ENCODE results near the gene GNG4. TPM values are rescaled to one million over a fixed set of nuclear protein-coding genes. Genes with fewer than 3 reads are reported as not detected.
"Not testable (repeated sequence)": the region's sequence is repeated elsewhere in the genome, so short reads cannot be mapped to it uniquely, and the experiment has no call there.

The GNG4 gene
- polyA plus RNA-seq, 4 donors, result 1.6 to 50.7 (median 5.2) TPM

DNA sequence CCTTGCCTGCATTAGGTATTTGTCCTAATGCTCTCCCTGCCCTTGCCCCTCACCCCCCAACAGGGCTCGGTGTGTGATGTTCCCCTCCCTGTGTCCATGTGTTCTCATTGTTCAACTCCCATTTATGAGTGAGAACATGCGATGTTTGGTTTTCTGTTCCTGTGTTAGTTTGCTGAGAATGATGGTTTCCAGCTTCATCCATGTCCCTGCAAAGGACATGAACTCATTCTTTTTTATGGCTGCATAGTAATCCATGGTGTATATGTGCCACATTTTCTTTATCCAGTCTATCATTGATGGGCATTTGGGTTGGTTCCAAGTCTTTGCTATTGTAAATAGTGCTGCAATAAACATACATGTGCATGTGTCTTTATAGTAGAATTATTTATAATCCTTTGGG lies 11.0 kb downstream of the GNG4 start:
- not testable (repeated sequence) for H3K4me1 ChIP-seq (ENCODE audit: control insufficient read depth in 3 of 3, insufficient read depth in 2 of 3, low read depth in 1 of 3, low read length in 2 of 3); H3K4me3 ChIP-seq (ENCODE audit: low read depth in 1 of 3, low read length in 3 of 3); DNase-seq; FAIRE-seq; H3K27ac ChIP-seq (ENCODE audit: low read depth in 1 of 3, low read length in 2 of 3); H3K27me3 ChIP-seq (ENCODE audit: control insufficient read depth in 3 of 3, insufficient read depth in 3 of 3, low read length in 3 of 3); H3K9me3 ChIP-seq (ENCODE audit: control insufficient read depth in 2 of 2, insufficient read depth in 1 of 2, low read depth in 1 of 2, low read length in 1 of 2); H3K36me3 ChIP-seq (ENCODE audit: control insufficient read depth in 3 of 3, insufficient read depth in 2 of 3, low read depth in 1 of 3, low read length in 3 of 3)
- 96 to 100% (median 98%) methylated on average over 1 to 2 of the region's 2 CpGs for WGBS, 3 donors

DNA sequence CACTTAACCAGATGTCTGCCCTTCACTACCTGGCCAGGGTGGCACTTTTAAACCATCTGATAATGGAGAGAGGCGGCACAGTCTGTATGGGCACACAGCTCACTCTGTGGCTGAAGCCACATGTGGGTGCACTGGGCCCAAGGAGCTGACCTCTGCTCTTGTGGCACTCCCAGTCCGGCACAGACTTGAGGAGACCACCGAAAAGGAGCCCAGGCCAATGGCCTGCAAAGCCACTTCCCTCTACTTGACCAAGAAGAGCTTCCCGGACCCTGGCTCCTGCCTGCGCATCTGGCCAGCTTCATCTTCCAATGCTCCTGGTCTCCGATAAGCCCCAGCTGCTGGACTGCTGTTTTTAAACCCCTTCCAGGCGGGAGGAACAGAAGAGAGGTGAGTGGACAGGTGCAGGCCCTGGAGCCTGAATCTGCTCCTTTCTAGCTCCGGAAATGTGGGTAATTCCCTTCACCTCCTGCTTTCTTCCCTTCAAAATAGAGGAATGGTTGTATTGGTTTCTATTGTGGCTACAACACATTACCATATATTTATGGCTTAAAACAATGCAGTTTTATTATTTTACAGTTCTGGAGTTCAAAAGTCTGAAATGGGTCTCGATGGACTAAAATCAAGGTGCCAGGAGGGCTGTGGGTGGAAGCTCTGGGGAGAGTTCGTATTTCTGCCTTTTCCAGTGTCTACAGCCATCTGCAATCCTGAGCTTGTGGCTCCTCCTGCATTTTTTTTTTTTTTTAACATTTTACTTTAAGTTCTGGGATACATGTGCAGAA lies 11.6 kb downstream of the GNG4 start:
- FAIRE-seq (no peak), DNase-seq (peak in 1 of 2 donors; percentile 58)
- Histone ChIP-seq H3K36me3 (ENCODE audit: control insufficient read depth in 3 of 3, insufficient read depth in 2 of 3, low read depth in 1 of 3, low read length in 3 of 3) (no peaks in the 10 kb centered on the region), H3K9me3 (ENCODE audit: control insufficient read depth in 2 of 2, insufficient read depth in 1 of 2, low read depth in 1 of 2, low read length in 1 of 2) (no peaks in the 10 kb centered on the region), H3K4me3 (ENCODE audit: low read depth in 1 of 3, low read length in 3 of 3) (no peak overlapping the region), H3K27me3 (ENCODE audit: control insufficient read depth in 3 of 3, insufficient read depth in 3 of 3, low read length in 3 of 3) (peaks cover 0 to 2% (median 0%) of the 10 kb centered on the region in 3 donors), H3K27ac (ENCODE audit: low read depth in 1 of 3, low read length in 2 of 3) (no peak overlapping the region), H3K4me1 (ENCODE audit: control insufficient read depth in 3 of 3, insufficient read depth in 2 of 3, low read depth in 1 of 3, low read length in 2 of 3) (peaks cover 0 to 5% (median 0%) of the 10 kb centered on the region in 3 donors)
- WGBS, 3 donors, result 51 to 81% (median 72%) methylated on average over 10 of the region's 10 CpGs

DNA sequence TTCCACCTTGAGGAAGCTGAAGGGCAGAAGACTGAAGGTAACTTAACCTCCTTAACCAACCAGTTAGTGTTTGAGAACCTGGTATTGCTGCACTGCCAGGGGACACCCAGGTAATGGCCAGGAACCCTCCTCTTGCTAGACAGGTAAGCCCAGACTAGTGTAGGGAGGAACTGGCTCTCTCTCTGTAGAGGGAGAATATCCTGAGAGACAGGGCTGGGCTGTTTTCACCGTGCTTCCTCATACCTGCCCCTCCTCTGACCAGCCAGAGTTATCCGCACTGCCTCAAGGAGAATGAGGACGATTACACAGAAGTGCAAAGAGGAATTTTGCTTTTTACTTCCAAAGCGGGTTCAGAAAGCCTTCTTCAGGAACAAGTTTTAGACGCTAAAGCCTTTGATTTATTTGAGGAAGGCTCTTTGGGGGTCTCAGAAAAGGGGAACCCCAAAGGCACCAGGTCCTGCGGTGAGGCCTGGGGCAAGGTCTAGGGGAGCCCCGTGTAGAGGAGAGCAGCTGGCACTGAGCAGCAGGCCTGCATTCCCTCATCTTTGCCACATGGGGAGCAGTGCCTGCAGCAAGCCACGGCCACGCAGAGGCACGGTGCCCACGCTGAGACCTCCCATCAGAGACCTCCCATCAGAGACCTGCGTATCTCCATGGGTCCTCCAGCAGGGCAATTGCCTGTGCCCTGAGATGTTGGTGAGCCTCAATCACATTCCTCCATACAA lies 13.5 kb downstream of the GNG4 start:
- Histone ChIP-seq H3K36me3 (ENCODE audit: control insufficient read depth in 3 of 3, insufficient read depth in 2 of 3, low read depth in 1 of 3, low read length in 3 of 3) (no peaks in the 10 kb centered on the region), H3K4me1 (ENCODE audit: control insufficient read depth in 3 of 3, insufficient read depth in 2 of 3, low read depth in 1 of 3, low read length in 2 of 3) (peaks cover 0 to 5% (median 0%) of the 10 kb centered on the region in 3 donors), H3K9me3 (ENCODE audit: control insufficient read depth in 2 of 2, insufficient read depth in 1 of 2, low read depth in 1 of 2, low read length in 1 of 2) (no peaks in the 10 kb centered on the region), H3K27ac (ENCODE audit: low read depth in 1 of 3, low read length in 2 of 3) (no peak overlapping the region), H3K27me3 (ENCODE audit: control insufficient read depth in 3 of 3, insufficient read depth in 3 of 3, low read length in 3 of 3) (no peaks in the 10 kb centered on the region), H3K4me3 (ENCODE audit: low read depth in 1 of 3, low read length in 3 of 3) (no peak overlapping the region)
- DNase-seq (peak in 1 of 2 donors; percentile 38), FAIRE-seq (no peak)
- WGBS, 3 donors, result 61 to 67% (median 63%) methylated on average over 12 of the region's 12 CpGs

DNA sequence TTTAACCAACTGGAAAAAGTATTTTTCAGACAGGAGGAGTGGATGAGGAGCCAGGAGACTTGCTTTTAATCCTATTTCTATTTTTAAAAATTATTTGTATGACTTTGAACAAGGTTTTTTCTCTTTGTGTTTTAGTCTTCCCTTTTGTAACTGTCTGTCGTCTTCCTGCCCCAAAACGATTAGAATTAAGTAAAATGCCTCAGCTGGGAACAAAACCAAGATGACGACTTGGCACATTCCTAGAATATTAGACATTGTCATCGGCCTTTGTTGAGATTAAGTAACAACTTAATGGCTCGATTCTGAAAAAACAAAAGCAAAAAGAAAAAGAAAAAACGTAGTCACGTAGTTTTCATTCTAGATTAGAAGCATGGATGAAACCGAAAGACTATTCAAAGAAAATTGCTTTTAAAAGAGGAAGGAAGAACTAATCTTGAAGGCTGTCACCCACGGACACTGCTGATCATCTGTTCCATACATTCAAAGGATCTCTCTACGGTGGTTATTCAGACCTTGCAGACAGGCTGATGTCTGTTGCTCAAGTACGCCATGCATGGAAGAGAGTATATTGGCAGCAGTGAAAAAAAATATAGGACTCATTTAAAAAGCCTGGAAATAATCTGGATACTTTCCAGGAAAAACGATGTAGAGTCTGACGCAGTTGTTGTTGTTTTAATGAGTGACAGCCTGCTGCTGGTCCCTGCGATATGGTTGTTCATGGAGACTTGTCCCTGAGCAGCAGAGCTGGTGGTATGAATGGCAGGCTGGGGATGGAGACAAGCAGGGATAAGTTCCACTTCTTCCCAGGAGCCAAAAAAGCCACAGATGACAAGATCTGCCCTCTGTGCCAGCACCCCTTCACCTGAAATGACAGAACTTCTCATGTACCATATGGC lies 16.8 kb downstream of the GNG4 start:
- WGBS, 3 donors, result 39 to 74% (median 66%) methylated on average over 14 of the region's 14 CpGs
- peaks cover 0 to 2% (median 0%) of the 10 kb centered on the region in 3 donors for H3K4me1 ChIP-seq (ENCODE audit: control insufficient read depth in 3 of 3, insufficient read depth in 2 of 3, low read depth in 1 of 3, low read length in 2 of 3)
- H3K36me3 ChIP-seq (ENCODE audit: control insufficient read depth in 3 of 3, insufficient read depth in 2 of 3, low read depth in 1 of 3, low read length in 3 of 3), result no peaks in the 10 kb centered on the region
- no peaks in the 10 kb centered on the region for H3K9me3 ChIP-seq (ENCODE audit: control insufficient read depth in 2 of 2, insufficient read depth in 1 of 2, low read depth in 1 of 2, low read length in 1 of 2)
- DNase-seq (no peak), FAIRE-seq (no peak)
- H3K4me3 ChIP-seq (ENCODE audit: low read depth in 1 of 3, low read length in 3 of 3), result no peak overlapping the region
- no peaks in the 10 kb centered on the region for H3K27me3 ChIP-seq (ENCODE audit: control insufficient read depth in 3 of 3, insufficient read depth in 3 of 3, low read length in 3 of 3)
- H3K27ac ChIP-seq (ENCODE audit: low read depth in 1 of 3, low read length in 2 of 3), result no peak overlapping the region

DNA sequence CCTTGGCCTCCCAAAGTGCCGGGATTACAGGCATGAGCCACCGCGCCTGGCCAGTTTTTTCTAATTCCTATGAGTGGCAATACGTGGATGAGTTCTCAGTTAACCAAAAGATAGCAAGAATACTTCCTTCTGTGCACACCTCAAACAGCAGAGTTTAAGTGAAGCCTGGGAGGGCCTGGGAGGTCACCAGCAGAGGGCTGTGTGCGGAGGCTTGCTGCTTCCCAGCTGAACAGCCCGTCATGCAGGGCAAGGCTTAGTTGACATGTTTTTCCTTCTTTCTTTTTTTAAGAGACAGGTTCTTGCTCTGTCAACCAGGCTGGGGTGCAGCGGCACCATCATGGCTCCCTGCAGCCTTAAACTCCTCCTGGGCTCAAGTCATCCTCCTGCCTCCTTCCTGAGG lies 17.8 kb downstream of the GNG4 start:
- H3K36me3 ChIP-seq (ENCODE audit: control insufficient read depth in 3 of 3, insufficient read depth in 2 of 3, low read depth in 1 of 3, low read length in 3 of 3), result no peaks in the 10 kb centered on the region
- FAIRE-seq (no peak), DNase-seq (no peak)
- H3K27ac ChIP-seq (ENCODE audit: low read depth in 1 of 3, low read length in 2 of 3), result no peak overlapping the region
- 89 to 94% (median 93%) methylated on average over 7 of the region's 7 CpGs for WGBS, 3 donors
- H3K4me1 ChIP-seq (ENCODE audit: control insufficient read depth in 3 of 3, insufficient read depth in 2 of 3, low read depth in 1 of 3, low read length in 2 of 3), result no peaks in the 10 kb centered on the region
- no peaks in the 10 kb centered on the region for H3K9me3 ChIP-seq (ENCODE audit: control insufficient read depth in 2 of 2, insufficient read depth in 1 of 2, low read depth in 1 of 2, low read length in 1 of 2)
- no peaks in the 10 kb centered on the region for H3K27me3 ChIP-seq (ENCODE audit: control insufficient read depth in 3 of 3, insufficient read depth in 3 of 3, low read length in 3 of 3)
- no peak overlapping the region for H3K4me3 ChIP-seq (ENCODE audit: low read depth in 1 of 3, low read length in 3 of 3)

DNA sequence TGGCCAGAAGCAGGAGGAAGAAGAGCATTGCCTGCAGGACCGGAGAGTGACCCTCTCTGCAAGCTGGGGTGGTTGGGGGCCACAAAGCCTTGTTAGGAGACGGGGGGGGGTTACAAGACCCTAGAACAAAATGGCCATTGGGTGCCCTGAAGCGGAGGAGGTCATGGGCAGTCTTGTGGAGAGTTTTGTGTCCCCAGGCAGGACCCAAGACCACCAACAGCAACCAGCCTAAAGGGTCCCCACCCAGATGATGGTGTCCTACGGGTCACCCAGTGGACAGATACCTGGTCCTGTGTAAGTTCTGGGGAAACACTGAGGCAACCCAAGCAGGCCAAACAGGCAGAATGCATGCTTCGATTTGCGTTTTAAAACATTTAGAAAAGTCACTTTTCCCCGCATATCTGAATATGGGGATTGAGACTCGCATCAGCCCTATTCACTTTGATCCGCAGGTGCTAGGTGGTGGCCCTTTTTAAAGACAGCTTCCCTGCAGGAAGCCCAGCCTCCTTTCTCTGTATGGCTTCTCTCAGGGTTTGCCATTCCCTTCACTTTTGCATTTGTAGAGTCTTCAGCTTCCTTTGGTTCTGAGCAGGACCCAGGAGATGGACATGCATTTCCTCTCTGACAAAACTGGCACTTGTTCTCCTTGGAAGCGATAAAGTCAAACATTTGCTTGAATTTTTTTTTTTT lies 21.1 kb downstream of the GNG4 start:
- no peak for DNase-seq
- Histone ChIP-seq H3K4me3 (ENCODE audit: low read depth in 1 of 3, low read length in 3 of 3) (no peak overlapping the region), H3K27ac (ENCODE audit: low read depth in 1 of 3, low read length in 2 of 3) (no peak overlapping the region), H3K27me3 (ENCODE audit: control insufficient read depth in 3 of 3, insufficient read depth in 3 of 3, low read length in 3 of 3) (no peaks in the 10 kb centered on the region), H3K36me3 (ENCODE audit: control insufficient read depth in 3 of 3, insufficient read depth in 2 of 3, low read depth in 1 of 3, low read length in 3 of 3) (no peaks in the 10 kb centered on the region), H3K4me1 (ENCODE audit: control insufficient read depth in 3 of 3, insufficient read depth in 2 of 3, low read depth in 1 of 3, low read length in 2 of 3) (peaks cover 0 to 5% (median 0%) of the 10 kb centered on the region in 3 donors), H3K9me3 (ENCODE audit: control insufficient read depth in 2 of 2, insufficient read depth in 1 of 2, low read depth in 1 of 2, low read length in 1 of 2) (no peaks in the 10 kb centered on the region)
- WGBS, 3 donors, result 89 to 96% (median 92%) methylated on average over 10 of the region's 10 CpGs
- FAIRE-seq, result no peak

DNA sequence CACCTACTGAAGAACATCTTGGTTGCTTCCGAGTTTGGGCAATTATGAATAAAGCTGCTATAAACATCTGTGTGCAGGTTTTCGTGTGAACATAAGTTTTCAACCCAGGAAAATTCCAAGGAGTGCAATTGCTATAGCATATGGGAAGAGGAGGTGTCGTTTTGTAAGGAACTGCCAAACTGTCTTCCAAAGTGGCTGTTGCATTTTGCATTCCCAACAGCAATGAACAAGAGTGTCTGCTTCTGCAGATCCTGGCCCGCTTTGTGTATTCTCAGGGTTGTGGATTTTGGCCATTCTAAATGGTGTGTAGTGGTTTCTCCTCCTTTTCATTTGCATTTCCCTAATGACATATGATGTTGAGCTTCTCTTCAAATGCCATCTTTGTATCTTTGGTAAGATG lies 23.8 kb downstream of the GNG4 start:
- Histone ChIP-seq H3K27ac (ENCODE audit: low read depth in 1 of 3, low read length in 2 of 3) (no peak overlapping the region), H3K4me3 (ENCODE audit: low read depth in 1 of 3, low read length in 3 of 3) (no peak overlapping the region), H3K4me1 (ENCODE audit: control insufficient read depth in 3 of 3, insufficient read depth in 2 of 3, low read depth in 1 of 3, low read length in 2 of 3) (peaks cover 0 to 9% (median 0%) of the 10 kb centered on the region in 3 donors), H3K36me3 (ENCODE audit: control insufficient read depth in 3 of 3, insufficient read depth in 2 of 3, low read depth in 1 of 3, low read length in 3 of 3) (no peaks in the 10 kb centered on the region), H3K27me3 (ENCODE audit: control insufficient read depth in 3 of 3, insufficient read depth in 3 of 3, low read length in 3 of 3) (no peaks in the 10 kb centered on the region), H3K9me3 (ENCODE audit: control insufficient read depth in 2 of 2, insufficient read depth in 1 of 2, low read depth in 1 of 2, low read length in 1 of 2) (no peaks in the 10 kb centered on the region)
- 89 to 94% (median 90%) methylated on average over 4 of the region's 4 CpGs for WGBS, 3 donors
- no peak for FAIRE-seq
- no peak for DNase-seq

DNA sequence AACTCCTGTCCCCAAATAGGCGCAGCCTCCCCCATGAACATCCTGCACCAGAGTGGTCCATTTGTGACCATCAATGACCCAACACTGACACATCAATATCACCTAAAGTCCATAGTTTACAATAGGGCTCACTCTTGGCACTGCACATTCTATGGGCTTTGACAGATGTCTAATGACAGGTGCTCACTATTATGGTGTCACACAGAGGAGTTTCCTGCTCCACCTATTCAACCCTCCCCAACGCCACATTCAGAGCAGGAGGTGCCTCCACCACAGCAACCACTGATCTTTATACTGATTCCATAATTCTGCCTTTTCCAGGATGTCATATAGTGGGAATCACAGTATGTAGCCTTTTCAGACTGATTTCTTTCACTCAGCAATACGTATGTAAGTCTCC lies 24.2 kb downstream of the GNG4 start:
- H3K27ac ChIP-seq (ENCODE audit: low read depth in 1 of 3, low read length in 2 of 3), result no peak overlapping the region
- no peaks in the 10 kb centered on the region for H3K9me3 ChIP-seq (ENCODE audit: control insufficient read depth in 2 of 2, insufficient read depth in 1 of 2, low read depth in 1 of 2, low read length in 1 of 2)
- no peak for FAIRE-seq
- no peak for DNase-seq
- no peaks in the 10 kb centered on the region for H3K36me3 ChIP-seq (ENCODE audit: control insufficient read depth in 3 of 3, insufficient read depth in 2 of 3, low read depth in 1 of 3, low read length in 3 of 3)
- peaks cover 0 to 9% (median 0%) of the 10 kb centered on the region in 3 donors for H3K4me1 ChIP-seq (ENCODE audit: control insufficient read depth in 3 of 3, insufficient read depth in 2 of 3, low read depth in 1 of 3, low read length in 2 of 3)
- peaks cover 0 to under 1% (median 0%) of the 10 kb centered on the region in 3 donors for H3K27me3 ChIP-seq (ENCODE audit: control insufficient read depth in 3 of 3, insufficient read depth in 3 of 3, low read length in 3 of 3)
- no peak overlapping the region for H3K4me3 ChIP-seq (ENCODE audit: low read depth in 1 of 3, low read length in 3 of 3)
- 86 to 89% (median 87%) methylated on average over 3 of the region's 3 CpGs for WGBS, 3 donors
